HG02571 (cell line): ENCODE data around the gene CEACAM18.
"Not testable (repeated sequence)": the region's sequence is repeated elsewhere in the genome, so short reads cannot be mapped to it uniquely, and the experiment has no call there.

Source experiments
- ATAC-seq: cut with Tn5 transposase; IDR thresholded peaks from one replicate; pipeline ENCODE4 v1.9.1; 2021; ENCODE audit warnings: mild to moderate bottlenecking, moderate library complexity; ENCODE audit not compliant: unreplicated experiment

Gene CEACAM18

GRCh38 chr19:51460164-51460992 lies 18.0 kb upstream of the CEACAM18 start:
- ATAC-seq: no peak

GRCh38 chr19:51461723-51462161 lies 16.6 kb upstream of the CEACAM18 start:
- ATAC-seq: no peak

GRCh38 chr19:51462276-51462675 lies 16.1 kb upstream of the CEACAM18 start:
- no peak for ATAC-seq

DNA sequence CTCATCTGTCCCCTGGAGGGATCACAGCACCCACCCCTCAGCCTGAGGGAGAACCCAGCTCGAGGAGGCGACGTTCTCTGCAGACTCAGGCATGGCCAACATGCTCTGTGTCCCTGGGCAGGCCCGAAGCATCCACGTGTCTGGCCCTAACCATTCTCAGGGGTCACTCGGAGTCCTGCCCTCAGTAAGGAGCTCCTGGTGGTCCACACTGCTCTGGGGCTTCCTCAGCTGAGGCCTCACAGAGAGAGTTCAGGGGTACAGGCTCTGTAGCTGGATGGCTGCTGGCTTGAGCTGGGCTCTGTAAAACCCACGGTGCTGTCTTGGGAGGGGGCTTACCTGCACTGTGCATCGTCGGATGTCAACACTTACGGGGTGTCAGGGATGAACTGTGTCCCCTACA lies 15.7 kb upstream of the CEACAM18 start:
- no peak for ATAC-seq

DNA sequence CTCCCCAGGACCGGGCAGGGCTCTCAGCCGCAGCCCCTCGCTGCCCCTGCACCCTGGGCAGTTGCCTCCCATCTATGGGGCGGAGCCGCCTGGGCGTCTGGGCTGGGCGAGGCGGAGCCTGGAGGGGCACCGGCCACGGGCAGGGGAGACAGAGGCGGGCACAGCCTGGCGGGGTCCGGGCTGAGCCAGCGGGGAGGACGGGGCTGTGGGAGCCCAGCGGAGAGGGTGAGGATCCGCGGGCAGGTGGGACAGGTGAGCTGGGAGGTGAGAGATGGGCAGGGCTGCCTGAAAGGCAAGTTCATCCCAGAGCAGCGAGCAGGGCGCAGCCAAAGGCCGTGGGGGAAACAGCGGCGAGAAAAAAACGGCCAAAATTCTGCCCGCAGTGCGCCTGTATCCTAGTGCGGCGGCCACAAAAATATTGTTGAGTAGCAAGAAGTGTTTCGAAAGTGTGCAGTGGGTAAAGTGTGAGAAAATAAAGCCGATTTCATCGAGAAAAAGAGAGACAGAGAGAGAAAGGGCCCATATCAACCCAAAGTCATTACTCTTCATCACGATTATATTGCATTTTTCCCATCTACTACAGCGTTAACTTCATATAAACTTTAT lies 14.3 kb upstream of the CEACAM18 start:
- not testable (repeated sequence) for ATAC-seq

DNA sequence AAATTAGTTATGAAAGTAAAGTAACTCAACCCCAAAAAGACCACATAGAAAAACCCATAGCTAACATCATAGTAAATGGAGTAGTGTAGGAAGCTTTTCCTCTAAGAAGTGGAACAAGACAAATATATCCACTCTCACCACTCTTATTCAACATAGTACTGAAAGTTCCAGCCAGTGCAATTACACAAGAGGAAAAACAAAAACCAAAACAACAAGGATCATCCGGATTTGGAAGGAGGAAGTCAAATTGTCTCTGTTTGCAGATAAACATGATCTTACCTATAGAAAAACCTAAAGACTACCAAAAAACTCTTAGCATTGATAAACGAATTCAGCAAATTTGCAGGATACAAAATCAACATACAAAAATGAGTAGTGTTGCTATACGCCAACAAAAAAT lies 11.6 kb upstream of the CEACAM18 start:
- no peak for ATAC-seq

- ATAC-seq: no peak
Measured at GRCh38 chr19:51467864-51468544, 10.3 kb upstream of the CEACAM18 start.

GRCh38 chr19:51468545-51468920 lies 9.8 kb upstream of the CEACAM18 start:
- ATAC-seq: no peak

- no peak for ATAC-seq
Measured at GRCh38 chr19:51469162-51469561, 9.2 kb upstream of the CEACAM18 start.

DNA sequence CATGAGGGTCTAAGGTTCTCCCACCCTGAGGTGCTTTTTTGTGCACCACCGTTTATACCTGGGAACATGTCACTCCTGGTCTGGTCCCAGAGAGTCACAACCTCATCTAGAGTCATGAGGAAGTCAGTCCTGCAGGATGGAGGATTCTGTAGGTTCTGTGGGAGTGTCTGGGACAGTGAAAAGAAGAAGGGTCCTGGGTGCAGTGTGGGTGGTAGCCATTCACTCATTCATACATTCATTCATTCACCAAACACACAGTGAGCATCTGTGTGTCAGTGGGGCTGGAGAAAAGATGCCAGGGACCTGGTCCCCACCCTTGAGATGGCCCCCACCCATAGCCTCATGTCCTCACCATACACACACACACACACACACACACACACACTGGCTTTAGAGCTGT lies 8.7 kb upstream of the CEACAM18 start:
- ATAC-seq: no peak

DNA sequence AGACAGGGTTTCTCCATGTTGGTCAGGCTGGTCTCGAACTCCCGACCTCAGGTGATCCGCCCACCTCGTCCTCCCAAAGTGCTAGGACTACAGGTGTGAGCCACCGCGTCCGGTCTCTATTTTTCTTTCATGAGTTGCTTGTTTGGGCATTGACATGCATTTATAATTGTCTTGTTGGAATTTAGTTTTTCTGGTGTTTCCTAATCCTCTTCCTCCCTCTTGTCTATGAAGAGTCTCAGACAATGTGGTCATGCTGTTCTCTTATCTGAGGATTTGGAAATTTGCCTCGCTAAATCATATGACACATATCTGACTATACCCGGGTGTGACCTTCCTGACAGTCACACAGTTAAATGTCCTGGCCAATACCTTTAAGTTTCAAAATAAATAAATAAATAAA lies 7.4 kb upstream of the CEACAM18 start:
- ATAC-seq: no peak

GRCh38 chr19:51471527-51471926 lies 6.8 kb upstream of the CEACAM18 start:
- ATAC-seq: no peak

DNA sequence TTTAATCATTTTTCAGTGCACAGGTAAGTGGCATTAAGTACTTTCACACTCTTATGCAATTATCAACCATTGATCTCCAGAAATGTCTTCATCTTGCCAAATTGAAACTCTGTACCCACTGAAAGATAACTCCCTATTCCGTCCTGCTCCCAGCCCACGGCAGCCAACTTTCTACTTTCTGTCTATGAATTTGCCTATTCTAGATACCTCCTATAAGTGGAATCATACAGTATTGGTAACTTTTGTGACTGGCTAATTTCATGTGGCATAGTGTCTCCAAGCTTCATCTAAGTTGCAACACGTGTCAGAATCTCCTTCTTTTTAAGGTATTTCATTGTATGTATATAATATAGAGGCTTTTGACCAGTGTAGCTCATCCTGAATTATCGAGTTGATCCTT lies 5.7 kb upstream of the CEACAM18 start:
- ATAC-seq: no peak

DNA sequence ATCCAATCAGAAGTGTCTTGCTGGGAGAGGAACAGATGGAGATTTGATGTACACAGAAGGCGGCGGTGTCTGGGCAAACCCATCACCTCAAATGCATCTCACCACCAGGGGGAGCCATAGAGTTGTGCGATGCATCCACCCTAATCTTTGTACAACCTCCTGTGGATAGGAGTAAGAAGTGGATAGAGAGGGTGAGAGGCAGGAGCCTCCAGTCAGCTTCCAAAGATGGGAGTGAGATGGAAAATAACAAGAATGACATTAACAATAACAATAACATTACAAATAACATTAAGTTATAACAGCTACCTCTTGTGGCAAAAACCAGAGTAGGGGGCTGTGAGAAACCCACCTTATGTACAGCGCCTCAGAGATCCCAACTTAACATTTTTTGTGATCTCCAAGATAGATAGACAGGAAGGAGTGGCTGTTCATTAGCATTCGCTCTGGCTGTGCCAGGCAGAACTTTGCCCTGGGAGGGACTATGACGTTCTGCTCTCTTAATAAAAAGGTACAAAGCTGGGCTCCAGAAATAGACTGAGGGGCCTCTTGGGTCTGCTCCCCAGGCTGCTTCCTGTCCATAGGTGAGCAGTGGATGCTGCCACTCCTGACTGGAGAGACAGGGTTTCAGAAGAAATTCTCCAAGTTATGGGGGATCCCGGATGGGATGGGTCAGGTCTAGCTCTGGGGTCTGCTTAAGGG lies 5.2 kb upstream of the CEACAM18 start:
- no peak for ATAC-seq

DNA sequence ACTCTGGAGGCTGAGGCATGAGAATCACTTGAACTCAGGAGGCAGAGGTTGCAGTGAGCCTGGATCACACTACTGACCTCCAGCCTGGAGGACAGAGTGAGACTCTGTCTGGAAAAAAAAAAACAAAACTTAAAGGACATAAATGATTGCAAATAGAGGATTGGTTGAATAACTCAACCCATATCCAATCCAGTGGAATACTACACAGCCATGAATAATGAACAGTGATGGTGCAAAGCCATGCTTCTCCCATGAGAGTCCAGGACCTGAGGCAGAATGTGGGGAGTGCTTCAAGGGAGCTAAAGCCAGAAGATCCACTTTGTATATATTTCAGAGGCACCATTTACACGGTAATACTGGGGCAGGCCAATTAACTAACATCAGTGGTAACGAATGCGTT lies 2.2 kb upstream of the CEACAM18 start:
- ATAC-seq: no peak

DNA sequence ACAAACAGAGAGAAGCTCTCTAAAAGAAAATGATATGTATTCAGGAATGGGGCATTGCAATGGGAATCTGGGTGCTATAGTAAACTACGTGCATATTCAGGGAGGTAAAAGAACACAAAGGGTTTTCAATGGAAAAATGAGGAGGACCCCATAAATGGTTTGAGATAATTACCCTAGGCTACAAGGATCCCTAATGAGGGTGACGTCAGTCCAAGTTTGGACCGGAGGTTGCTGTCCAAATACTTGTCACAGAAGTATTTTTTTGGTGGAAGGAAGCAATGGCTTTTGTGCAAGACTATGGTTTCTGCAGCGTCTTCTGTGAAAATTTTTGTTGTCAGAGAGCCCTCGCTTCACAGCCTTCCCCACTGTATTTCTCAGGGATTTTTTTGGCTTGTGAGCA lies 995 bp upstream of the CEACAM18 start:
- no peak for ATAC-seq

DNA sequence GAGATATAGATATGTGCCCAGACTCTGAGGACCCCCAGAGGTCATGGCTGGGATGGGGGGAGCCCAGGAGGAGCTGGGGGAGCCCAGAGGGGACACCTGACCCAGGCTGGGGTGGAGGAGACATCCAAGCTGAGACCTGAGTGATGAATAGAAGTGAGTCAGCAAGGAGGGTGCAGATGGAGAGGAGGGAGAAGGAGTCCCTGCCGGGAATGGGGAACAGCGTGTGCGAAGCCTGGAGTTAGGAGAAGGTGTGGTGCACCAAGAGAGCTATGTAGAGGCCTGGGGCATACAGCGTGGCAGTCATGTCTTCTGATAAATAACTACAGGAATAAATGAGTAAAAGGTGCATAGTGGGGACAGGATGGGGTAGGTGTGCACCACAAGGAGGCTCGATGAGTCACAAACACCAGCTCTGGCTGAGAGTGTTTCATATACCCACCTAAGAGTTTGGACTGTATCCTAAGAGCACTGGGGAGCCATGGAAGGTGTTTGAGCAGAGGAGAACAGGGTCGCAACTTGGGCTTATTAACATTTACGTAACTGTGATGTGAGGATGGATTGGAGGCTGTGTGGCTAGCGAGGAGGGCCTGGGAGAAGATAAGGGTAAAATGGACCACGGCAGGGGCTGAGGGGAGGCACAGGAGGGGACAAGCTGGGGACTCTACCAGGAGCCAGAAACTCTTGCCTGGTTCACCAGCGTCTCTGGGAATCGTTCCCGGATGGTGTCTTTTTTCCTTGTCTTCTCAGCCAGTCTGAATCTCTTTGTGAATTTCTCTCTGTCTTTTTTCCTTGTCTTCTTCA lies 1.4 kb downstream of the CEACAM18 start:
- no peak for ATAC-seq

GRCh38 chr19:51480590-51480989 lies 2.3 kb downstream of the CEACAM18 start:
- no peak for ATAC-seq

DNA sequence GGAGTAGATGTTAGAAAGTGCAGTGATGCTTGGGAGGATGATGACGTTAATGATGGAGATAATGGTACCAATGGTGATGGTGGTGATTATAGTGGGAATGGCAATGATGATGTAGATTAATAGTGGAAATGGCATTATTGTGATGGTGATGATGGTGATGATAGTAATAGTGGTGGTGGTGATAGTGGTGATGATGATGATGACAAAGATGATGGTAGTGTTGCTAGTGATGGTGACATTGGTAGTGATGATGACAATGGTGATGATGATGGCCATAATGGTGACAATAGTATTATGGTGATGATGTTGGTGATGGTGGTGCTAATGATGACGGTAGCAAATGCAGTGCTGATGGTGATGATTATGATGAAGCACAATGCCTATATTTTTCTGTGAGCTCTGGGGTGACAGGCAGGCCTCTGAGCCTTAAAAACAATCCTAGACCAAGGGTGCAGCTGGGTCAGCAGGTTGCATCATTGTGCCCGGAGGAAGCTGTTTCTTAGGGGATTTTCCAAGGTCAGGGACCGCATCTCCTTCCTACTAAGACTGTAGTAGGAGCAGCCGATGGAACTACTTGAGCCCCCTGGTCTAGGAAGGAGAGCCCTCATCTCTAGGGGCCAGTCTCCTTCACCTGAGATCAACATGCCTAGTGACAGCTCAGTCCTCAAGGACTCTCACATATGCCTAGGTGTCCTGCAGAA lies 7.8 kb downstream of the CEACAM18 start:
- no peak for ATAC-seq

DNA sequence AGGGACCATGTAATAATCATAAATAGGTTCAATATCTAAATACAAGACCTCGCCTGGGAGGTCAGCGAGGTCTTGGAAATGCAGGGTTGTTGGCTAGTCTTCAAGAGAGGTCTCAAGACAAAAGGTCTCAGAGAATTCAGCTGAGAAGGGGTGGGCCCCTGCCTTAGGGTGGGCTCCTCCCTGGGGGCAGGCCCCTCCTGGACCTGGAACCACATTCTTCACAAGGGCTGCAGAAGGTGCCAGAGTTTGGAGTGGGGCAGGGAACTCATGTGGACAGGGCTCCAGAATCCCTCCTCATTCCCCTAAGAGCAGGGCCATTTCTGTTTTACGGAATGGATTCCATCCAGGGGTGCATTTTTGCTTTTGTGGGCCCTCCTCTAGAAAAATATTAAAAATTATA lies 10.2 kb downstream of the CEACAM18 start:
- ATAC-seq: no peak
